ENCODE results near the gene LCN10.

LCN10 gene

GRCh38 chr9:136744773-136745172, 2.0 kb upstream of the LCN10 start:
- no peak overlapping the region for H3K9ac ChIP-seq (ENCODE audit: insufficient read length, low read depth)
- no peaks in the 10 kb centered on the region for H3K36me3 ChIP-seq (ENCODE audit: insufficient read depth, insufficient read length, low read length)
- H3K4me1 ChIP-seq (ENCODE audit: insufficient read depth, insufficient read length): peaks cover 26% of the 10 kb centered on the region
- no peaks in the 10 kb centered on the region for H3K27me3 ChIP-seq (ENCODE audit: insufficient read depth, insufficient read length)
- H3K9me3 ChIP-seq (ENCODE audit: insufficient read depth, low read length): no peaks in the 10 kb centered on the region
- no peak overlapping the region for H3K4me3 ChIP-seq (ENCODE audit: insufficient read length, low read depth)
- TF ChIP-seq YY1 (IDR thresholded peaks at IDR 0.05; ENCODE audit: insufficient read depth, insufficient read length) (no peak), SUZ12 (IDR thresholded peaks at IDR 0.05; ENCODE audit: extremely low read depth, insufficient read depth, insufficient read length) (no peak), ZNF274 (IDR thresholded peaks at IDR 0.05; ENCODE audit: low read depth, low read length) (no peak)
- no peak for DNase-seq (ENCODE audit: low read depth, low spot score)

DNA sequence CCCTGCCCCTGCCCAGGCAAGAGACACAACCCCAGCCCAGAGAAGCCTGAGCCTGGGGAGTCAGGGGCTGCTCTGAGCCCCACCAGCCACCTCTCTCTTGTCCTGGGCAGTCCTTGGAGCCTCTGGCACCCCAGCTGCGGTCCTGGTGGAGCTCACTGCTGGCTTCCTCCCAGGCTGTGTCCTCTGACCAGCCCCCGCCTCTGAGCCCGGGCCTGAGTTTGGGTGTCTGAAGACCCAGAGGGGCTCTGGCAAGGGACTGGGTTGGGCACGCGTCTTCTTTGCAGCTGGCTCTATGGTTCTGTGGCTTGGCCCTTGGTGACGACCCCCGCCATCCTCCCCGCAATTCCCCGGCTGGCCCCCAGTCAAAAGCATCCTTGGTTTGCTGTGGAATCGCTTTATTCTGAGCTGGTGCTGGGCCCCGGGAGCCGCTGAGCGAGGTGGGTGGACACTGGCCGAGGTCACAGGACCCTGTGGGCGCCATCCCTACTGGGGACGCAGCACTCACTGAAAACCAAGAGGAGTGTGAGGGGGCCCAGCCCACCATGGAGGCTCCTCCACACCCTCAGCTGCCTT, 985 bp upstream of the LCN10 start:
- Histone ChIP-seq H3K9me3 (ENCODE audit: insufficient read depth, low read length) (no peaks in the 10 kb centered on the region), H3K36me3 (ENCODE audit: insufficient read depth, insufficient read length, low read length) (no peaks in the 10 kb centered on the region), H3K4me3 (ENCODE audit: insufficient read length, low read depth) (no peak overlapping the region), H3K27me3 (ENCODE audit: insufficient read depth, insufficient read length) (peaks cover 4% of the 10 kb centered on the region), H3K4me1 (ENCODE audit: insufficient read depth, insufficient read length) (peaks cover 26% of the 10 kb centered on the region), H3K9ac (ENCODE audit: insufficient read length, low read depth) (no peak overlapping the region)
- no peak for DNase-seq (ENCODE audit: low read depth, low spot score)
- TF ChIP-seq ZNF274 (IDR thresholded peaks at IDR 0.05; ENCODE audit: low read depth, low read length) (no peak), YY1 (IDR thresholded peaks at IDR 0.05; ENCODE audit: insufficient read depth, insufficient read length) (no peak), SUZ12 (IDR thresholded peaks at IDR 0.05; ENCODE audit: extremely low read depth, insufficient read depth, insufficient read length) (no peak)

DNA sequence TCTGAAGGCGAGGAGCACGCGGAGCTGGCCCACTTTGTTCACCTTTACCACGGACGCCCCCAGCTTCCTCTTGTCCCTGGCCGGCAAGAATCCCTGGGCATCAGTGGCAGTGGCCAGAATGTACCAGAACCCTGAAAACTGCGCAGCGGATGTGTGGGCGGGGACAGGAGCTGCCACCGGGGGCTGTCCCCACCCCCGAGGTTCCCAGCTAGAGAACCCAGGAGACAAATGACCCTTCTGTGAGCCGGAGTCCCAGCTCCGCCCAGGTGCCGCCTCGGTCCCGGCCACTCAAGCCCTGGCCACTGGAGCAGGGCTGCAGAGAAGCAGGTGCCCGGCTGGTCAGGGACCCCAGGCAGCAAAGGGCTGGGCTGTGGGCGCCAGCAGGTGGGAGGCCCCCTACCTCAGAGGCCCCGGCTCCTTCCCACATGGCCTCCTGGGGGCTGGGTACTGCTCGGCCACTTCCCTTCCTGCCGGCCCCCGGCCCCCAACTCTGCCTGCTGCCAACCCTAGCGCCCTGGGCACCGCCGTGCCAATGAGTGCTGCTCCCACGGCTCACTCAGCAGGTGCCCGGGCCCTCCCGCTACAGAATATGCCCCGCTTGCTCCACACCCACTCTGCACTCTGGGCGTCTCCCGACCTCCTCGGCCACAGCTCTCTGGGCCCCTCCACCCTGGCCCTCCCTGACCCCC, 713 bp downstream of the LCN10 start:
- no peak for DNase-seq (ENCODE audit: low read depth, low spot score)
- H3K4me3 ChIP-seq (ENCODE audit: insufficient read length, low read depth): no peak overlapping the region

DNA sequence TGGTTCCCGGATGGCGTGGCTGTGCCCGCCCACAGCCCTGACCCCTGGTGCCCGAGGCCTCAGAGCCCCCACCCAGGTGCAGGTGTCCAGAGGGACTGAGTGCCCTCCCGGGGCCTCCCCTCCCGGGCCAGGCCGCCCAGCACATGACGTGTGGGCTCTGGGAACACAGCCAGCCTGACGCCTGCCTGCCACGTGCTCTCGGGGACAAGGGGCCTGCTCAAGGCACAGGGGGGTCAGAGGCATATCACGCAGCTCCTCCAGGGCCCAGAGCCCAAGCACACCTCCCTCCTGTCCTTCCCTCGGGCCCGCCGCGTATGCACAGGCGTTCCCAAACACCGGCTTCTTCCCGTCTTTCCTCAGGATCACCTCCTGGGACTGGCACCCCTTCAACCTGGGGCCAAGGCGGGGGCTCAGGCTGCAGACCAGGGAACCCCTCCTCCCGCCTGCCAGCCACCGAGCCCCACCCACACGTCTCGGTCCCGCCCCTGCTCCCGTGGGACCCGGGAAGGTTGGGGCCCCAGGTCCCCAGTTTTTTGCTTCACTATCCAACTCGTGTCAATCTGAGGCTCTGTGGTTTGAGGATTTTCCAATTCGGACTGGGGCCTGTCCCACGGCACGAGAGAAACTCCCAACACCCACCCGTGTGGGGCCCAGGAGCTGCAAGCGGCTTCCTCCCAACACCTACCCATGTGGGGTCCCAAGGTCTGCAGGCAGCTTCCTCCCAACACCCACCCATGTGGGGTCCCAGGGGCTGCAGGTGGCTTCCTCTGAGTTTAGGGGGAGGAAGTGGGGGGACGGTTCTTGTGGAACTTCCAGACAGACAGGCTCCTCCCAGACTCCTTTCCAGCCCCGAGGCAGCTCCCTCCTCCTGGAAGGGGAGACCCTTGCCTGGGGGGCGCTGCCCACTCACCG, 1.5 kb downstream of the LCN10 start:
- Histone ChIP-seq H3K9ac (ENCODE audit: insufficient read length, low read depth) (no peak overlapping the region), H3K4me3 (ENCODE audit: insufficient read length, low read depth) (no peak overlapping the region), H3K4me1 (ENCODE audit: insufficient read depth, insufficient read length) (peaks cover 21% of the 10 kb centered on the region), H3K9me3 (ENCODE audit: insufficient read depth, low read length) (no peaks in the 10 kb centered on the region), H3K27me3 (ENCODE audit: insufficient read depth, insufficient read length) (peaks cover 4% of the 10 kb centered on the region), H3K36me3 (ENCODE audit: insufficient read depth, insufficient read length, low read length) (no peaks in the 10 kb centered on the region)
- TF ChIP-seq YY1 (IDR thresholded peaks at IDR 0.05; ENCODE audit: insufficient read depth, insufficient read length) (no peak), SUZ12 (IDR thresholded peaks at IDR 0.05; ENCODE audit: extremely low read depth, insufficient read depth, insufficient read length) (no peak), ZNF274 (IDR thresholded peaks at IDR 0.05; ENCODE audit: low read depth, low read length) (no peak)
- DNase-seq (ENCODE audit: low read depth, low spot score): no peak

More for the DNA sequence above, 713 bp downstream of the LCN10 start:
- peaks cover 21% of the 10 kb centered on the region for H3K4me1 ChIP-seq (ENCODE audit: insufficient read depth, insufficient read length)
- no peaks in the 10 kb centered on the region for H3K36me3 ChIP-seq (ENCODE audit: insufficient read depth, insufficient read length, low read length)
- H3K9me3 ChIP-seq (ENCODE audit: insufficient read depth, low read length): no peaks in the 10 kb centered on the region
- H3K27me3 ChIP-seq (ENCODE audit: insufficient read depth, insufficient read length): peaks cover 4% of the 10 kb centered on the region
- H3K9ac ChIP-seq (ENCODE audit: insufficient read length, low read depth): peak overlapping the region; percentile 21
- TF ChIP-seq ZNF274 (IDR thresholded peaks at IDR 0.05; ENCODE audit: low read depth, low read length): no peak
- no peak for TF ChIP-seq YY1 (IDR thresholded peaks at IDR 0.05; ENCODE audit: insufficient read depth, insufficient read length)
- TF ChIP-seq SUZ12 (IDR thresholded peaks at IDR 0.05; ENCODE audit: extremely low read depth, insufficient read depth, insufficient read length): no peak

DNA sequence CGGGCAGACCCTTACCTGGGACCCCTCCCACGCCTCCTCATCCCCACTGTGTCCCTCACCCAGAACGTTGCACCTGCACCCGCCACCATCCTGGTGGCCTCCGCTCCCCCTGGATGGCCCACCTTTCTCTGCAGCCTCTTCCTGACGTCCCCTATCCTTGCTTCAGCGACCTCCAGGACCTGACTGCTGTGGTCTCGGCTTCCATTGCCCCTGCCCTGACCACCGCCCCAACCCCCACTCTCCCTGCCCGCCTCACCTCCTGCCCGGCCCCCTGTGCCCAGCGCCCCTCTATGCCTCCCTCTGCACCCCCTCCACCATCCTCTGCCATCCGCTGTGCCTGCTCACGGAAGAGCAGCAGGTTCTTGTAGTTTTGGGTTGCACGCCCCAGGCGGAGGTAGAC, 2.2 kb downstream of the LCN10 start:
- no peak for TF ChIP-seq ZNF274 (IDR thresholded peaks at IDR 0.05; ENCODE audit: low read depth, low read length)
- no peak for TF ChIP-seq SUZ12 (IDR thresholded peaks at IDR 0.05; ENCODE audit: extremely low read depth, insufficient read depth, insufficient read length)
- TF ChIP-seq YY1 (IDR thresholded peaks at IDR 0.05; ENCODE audit: insufficient read depth, insufficient read length): no peak
- Histone ChIP-seq H3K36me3 (ENCODE audit: insufficient read depth, insufficient read length, low read length) (no peaks in the 10 kb centered on the region), H3K27me3 (ENCODE audit: insufficient read depth, insufficient read length) (peaks cover 4% of the 10 kb centered on the region), H3K4me3 (ENCODE audit: insufficient read length, low read depth) (no peak overlapping the region), H3K9ac (ENCODE audit: insufficient read length, low read depth) (no peak overlapping the region), H3K9me3 (ENCODE audit: insufficient read depth, low read length) (no peaks in the 10 kb centered on the region), H3K4me1 (ENCODE audit: insufficient read depth, insufficient read length) (peaks cover 21% of the 10 kb centered on the region)
- DNase-seq (ENCODE audit: low read depth, low spot score): no peak

DNA sequence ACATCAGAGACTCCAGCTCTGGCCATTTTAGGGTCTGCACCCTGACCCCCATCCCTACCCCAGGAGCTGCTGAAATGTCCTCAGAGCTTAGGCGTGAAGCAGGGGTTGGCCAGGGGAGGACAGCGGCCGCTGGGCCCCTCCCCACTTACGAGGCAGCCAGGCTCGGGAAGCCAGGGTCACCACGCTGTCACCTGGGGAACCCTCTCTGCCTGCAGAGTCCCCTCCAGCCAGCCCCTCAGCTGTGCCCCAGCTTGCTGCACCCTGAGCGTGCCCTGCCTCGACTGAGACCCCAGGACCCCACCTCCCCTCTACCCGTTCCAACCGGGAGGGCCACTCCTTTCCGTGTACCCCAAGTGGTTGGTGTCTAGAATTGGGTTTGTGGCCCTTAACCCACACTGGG, 2.7 kb downstream of the LCN10 start:
- peaks cover 21% of the 10 kb centered on the region for H3K4me1 ChIP-seq (ENCODE audit: insufficient read depth, insufficient read length)
- no peaks in the 10 kb centered on the region for H3K9me3 ChIP-seq (ENCODE audit: insufficient read depth, low read length)
- no peak for TF ChIP-seq SUZ12 (IDR thresholded peaks at IDR 0.05; ENCODE audit: extremely low read depth, insufficient read depth, insufficient read length)
- no peak for TF ChIP-seq ZNF274 (IDR thresholded peaks at IDR 0.05; ENCODE audit: low read depth, low read length)
- no peak for TF ChIP-seq YY1 (IDR thresholded peaks at IDR 0.05; ENCODE audit: insufficient read depth, insufficient read length)
- H3K27me3 ChIP-seq (ENCODE audit: insufficient read depth, insufficient read length): peaks cover 4% of the 10 kb centered on the region
- no peak overlapping the region for H3K9ac ChIP-seq (ENCODE audit: insufficient read length, low read depth)
- no peak for DNase-seq (ENCODE audit: low read depth, low spot score)
- no peaks in the 10 kb centered on the region for H3K36me3 ChIP-seq (ENCODE audit: insufficient read depth, insufficient read length, low read length)
- no peak overlapping the region for H3K4me3 ChIP-seq (ENCODE audit: insufficient read length, low read depth)

- peaks cover 4% of the 10 kb centered on the region for H3K27me3 ChIP-seq (ENCODE audit: insufficient read depth, insufficient read length)
- no peak overlapping the region for H3K9ac ChIP-seq (ENCODE audit: insufficient read length, low read depth)
- no peaks in the 10 kb centered on the region for H3K9me3 ChIP-seq (ENCODE audit: insufficient read depth, low read length)
- H3K4me3 ChIP-seq (ENCODE audit: insufficient read length, low read depth): no peak overlapping the region
- no peak for DNase-seq (ENCODE audit: low read depth, low spot score)
- TF ChIP-seq YY1 (IDR thresholded peaks at IDR 0.05; ENCODE audit: insufficient read depth, insufficient read length) (no peak), SUZ12 (IDR thresholded peaks at IDR 0.05; ENCODE audit: extremely low read depth, insufficient read depth, insufficient read length) (no peak), ZNF274 (IDR thresholded peaks at IDR 0.05; ENCODE audit: low read depth, low read length) (no peak)
- H3K36me3 ChIP-seq (ENCODE audit: insufficient read depth, insufficient read length, low read length): no peaks in the 10 kb centered on the region
- peaks cover 21% of the 10 kb centered on the region for H3K4me1 ChIP-seq (ENCODE audit: insufficient read depth, insufficient read length)
Measured at GRCh38 chr9:136739509-136739908, 3.2 kb downstream of the LCN10 start.

All from NT2/D1 (cell line).